Measurements from ENCODE around the gene BIRC6. TPM values are rescaled to one million over a fixed set of nuclear protein-coding genes. Genes with fewer than 3 reads are reported as not detected.
"Not testable (repeated sequence)": the region's sequence is repeated elsewhere in the genome, so short reads cannot be mapped to it uniquely, and the experiment has no call there.

BIRC6 gene
- polyA plus RNA-seq, 1 donor (not counting 4 experiments of a cell fraction or from before 2014, with no cell fraction given): 57.0 TPM

DNA sequence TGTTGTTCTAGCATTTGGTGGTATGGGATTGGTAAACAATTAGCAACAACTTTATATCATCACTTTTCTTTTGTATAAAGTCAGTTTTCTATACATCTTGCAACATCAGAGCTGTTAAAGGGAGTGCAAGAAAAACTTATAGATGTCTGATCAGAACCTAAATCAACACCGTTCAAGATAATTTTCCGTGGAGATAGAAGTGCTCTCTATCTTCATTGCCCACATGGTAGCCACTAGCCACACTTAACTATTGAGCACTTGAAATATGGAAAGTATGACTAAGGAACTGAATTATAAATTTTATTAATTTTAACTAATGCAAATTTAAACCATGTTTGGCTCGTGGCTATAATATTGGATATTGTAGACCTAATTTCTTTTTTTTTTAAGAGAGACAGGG lies 276.2 kb downstream of the BIRC6 start:
- TF ChIP-seq, protein P1, sequence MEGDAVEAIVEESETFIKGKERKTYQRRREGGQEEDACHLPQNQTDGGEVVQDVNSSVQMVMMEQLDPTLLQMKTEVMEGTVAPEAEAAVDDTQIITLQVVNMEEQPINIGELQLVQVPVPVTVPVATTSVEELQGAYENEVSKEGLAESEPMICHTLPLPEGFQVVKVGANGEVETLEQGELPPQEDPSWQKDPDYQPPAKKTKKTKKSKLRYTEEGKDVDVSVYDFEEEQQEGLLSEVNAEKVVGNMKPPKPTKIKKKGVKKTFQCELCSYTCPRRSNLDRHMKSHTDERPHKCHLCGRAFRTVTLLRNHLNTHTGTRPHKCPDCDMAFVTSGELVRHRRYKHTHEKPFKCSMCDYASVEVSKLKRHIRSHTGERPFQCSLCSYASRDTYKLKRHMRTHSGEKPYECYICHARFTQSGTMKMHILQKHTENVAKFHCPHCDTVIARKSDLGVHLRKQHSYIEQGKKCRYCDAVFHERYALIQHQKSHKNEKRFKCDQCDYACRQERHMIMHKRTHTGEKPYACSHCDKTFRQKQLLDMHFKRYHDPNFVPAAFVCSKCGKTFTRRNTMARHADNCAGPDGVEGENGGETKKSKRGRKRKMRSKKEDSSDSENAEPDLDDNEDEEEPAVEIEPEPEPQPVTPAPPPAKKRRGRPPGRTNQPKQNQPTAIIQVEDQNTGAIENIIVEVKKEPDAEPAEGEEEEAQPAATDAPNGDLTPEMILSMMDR (optimal IDR thresholded peaks at IDR 0.05 in 1 of 3, IDR thresholded peaks at IDR 0.05 in 1 of 3, conservative IDR thresholded peaks at IDR 0.05 in 1 of 3; ENCODE audit: extremely low read depth in 1 of 3, insufficient read depth in 2 of 3, low read length in 3 of 3): no peak
- TF ChIP-seq EZH2 (IDR thresholded peaks at IDR 0.05; ENCODE audit: low read length): no peak
- no peak for DNase-seq (ENCODE audit: low read depth, low spot score)
- Histone ChIP-seq H4K20me1 (ENCODE audit: control insufficient read depth, extremely low read depth, insufficient read depth, low read length) (no peaks in the 10 kb centered on the region), H3K9ac (ENCODE audit: control insufficient read depth, extremely low read depth, insufficient read depth, low read length) (no peak overlapping the region), H2AFZ (ENCODE audit: control insufficient read depth, low read length) (no peak overlapping the region), H3K36me3 (ENCODE audit: control insufficient read depth in 2 of 2, extremely low read depth in 1 of 2, insufficient read depth in 2 of 2, low read length in 2 of 2) (peaks cover 0 to 7% of the 10 kb centered on the region in 2 experiments), H3K9me3 (ENCODE audit: control insufficient read depth, low read depth, low read length) (no peaks in the 10 kb centered on the region), H3K4me3 (ENCODE audit: control insufficient read depth in 2 of 3, extremely low read depth in 1 of 3, insufficient read depth in 2 of 3, low read depth in 1 of 3, low read length in 3 of 3) (no peak overlapping the region), H3K79me2 (ENCODE audit: control insufficient read depth, insufficient read depth, low read length) (peaks cover 14% of the 10 kb centered on the region), H3K4me1 (ENCODE audit: control insufficient read depth, extremely low read depth, insufficient read depth, low read length) (peaks cover 3% of the 10 kb centered on the region), H3K4me2 (ENCODE audit: control insufficient read depth, extremely low read depth, insufficient read depth, low read depth, low read length) (no peak overlapping the region), H3K27ac (ENCODE audit: control insufficient read depth, insufficient read depth, low read length) (no peak overlapping the region), H3K27me3 (ENCODE audit: control insufficient read depth, extremely low read depth, insufficient read depth, low read length) (no peaks in the 10 kb centered on the region), H3K9me1 (ENCODE audit: control insufficient read depth, extremely low read depth, insufficient read depth, low read length) (no peaks in the 10 kb centered on the region)
- no peak for FAIRE-seq
- dilution Hi-C loops (cut with MboI; ENCODE audit: extremely low pct_ligation_motif_present, low sequenced_read_pairs): no loop called here

DNA sequence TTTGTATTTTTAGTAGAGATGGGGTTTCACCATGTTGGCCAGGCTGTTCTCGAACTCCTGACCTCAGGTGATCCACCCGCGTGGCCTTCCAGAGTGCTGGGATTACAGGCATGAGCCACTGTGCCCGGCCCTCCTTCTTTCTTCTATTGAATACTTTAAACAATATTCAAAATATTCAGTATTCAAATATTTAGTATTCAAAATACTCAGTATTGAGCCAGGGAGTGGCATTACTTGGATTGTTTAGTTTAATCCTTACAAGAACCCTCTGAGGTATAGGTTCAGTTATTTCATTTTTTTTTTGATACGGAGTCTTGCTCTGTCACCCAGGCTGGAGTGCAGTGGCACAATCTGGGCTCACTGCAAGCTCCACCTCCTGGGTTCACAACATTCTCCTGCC lies 281.7 kb downstream of the BIRC6 start:
- H3K9ac ChIP-seq (ENCODE audit: control insufficient read depth, extremely low read depth, insufficient read depth, low read length); H3K4me3 ChIP-seq (ENCODE audit: control insufficient read depth in 2 of 3, extremely low read depth in 1 of 3, insufficient read depth in 2 of 3, low read depth in 1 of 3, low read length in 3 of 3); H4K20me1 ChIP-seq (ENCODE audit: control insufficient read depth, extremely low read depth, insufficient read depth, low read length); H3K9me3 ChIP-seq (ENCODE audit: control insufficient read depth, low read depth, low read length); FAIRE-seq; H3K4me1 ChIP-seq (ENCODE audit: control insufficient read depth, extremely low read depth, insufficient read depth, low read length); H3K79me2 ChIP-seq (ENCODE audit: control insufficient read depth, insufficient read depth, low read length); H3K27ac ChIP-seq (ENCODE audit: control insufficient read depth, insufficient read depth, low read length); H3K4me2 ChIP-seq (ENCODE audit: control insufficient read depth, extremely low read depth, insufficient read depth, low read depth, low read length); dilution Hi-C loops (cut with MboI; ENCODE audit: extremely low pct_ligation_motif_present, low sequenced_read_pairs); DNase-seq (ENCODE audit: low read depth, low spot score); H3K9me1 ChIP-seq (ENCODE audit: control insufficient read depth, extremely low read depth, insufficient read depth, low read length); H3K27me3 ChIP-seq (ENCODE audit: control insufficient read depth, extremely low read depth, insufficient read depth, low read length); H2AFZ ChIP-seq (ENCODE audit: control insufficient read depth, low read length): not testable (repeated sequence)
- peaks cover 4 to 10% of the 10 kb centered on the region in 2 experiments for H3K36me3 ChIP-seq (ENCODE audit: control insufficient read depth in 2 of 2, extremely low read depth in 1 of 2, insufficient read depth in 2 of 2, low read length in 2 of 2)

- Histone ChIP-seq H2AFZ (ENCODE audit: control insufficient read depth, low read length) (no peak overlapping the region), H3K4me1 (ENCODE audit: control insufficient read depth, extremely low read depth, insufficient read depth, low read length) (no peaks in the 10 kb centered on the region), H3K9me3 (ENCODE audit: control insufficient read depth, low read depth, low read length) (no peaks in the 10 kb centered on the region), H4K20me1 (ENCODE audit: control insufficient read depth, extremely low read depth, insufficient read depth, low read length) (no peaks in the 10 kb centered on the region), H3K9ac (ENCODE audit: control insufficient read depth, extremely low read depth, insufficient read depth, low read length) (no peak overlapping the region), H3K27me3 (ENCODE audit: control insufficient read depth, extremely low read depth, insufficient read depth, low read length) (no peaks in the 10 kb centered on the region), H3K79me2 (ENCODE audit: control insufficient read depth, insufficient read depth, low read length) (no peaks in the 10 kb centered on the region), H3K4me2 (ENCODE audit: control insufficient read depth, extremely low read depth, insufficient read depth, low read depth, low read length) (no peak overlapping the region), H3K36me3 (ENCODE audit: control insufficient read depth in 2 of 2, extremely low read depth in 1 of 2, insufficient read depth in 2 of 2, low read length in 2 of 2) (peaks cover 0 to 10% of the 10 kb centered on the region in 2 experiments), H3K4me3 (ENCODE audit: control insufficient read depth in 2 of 3, extremely low read depth in 1 of 3, insufficient read depth in 2 of 3, low read depth in 1 of 3, low read length in 3 of 3) (no peak overlapping the region), H3K27ac (ENCODE audit: control insufficient read depth, insufficient read depth, low read length) (no peak overlapping the region), H3K9me1 (ENCODE audit: control insufficient read depth, extremely low read depth, insufficient read depth, low read length) (no peaks in the 10 kb centered on the region)
- FAIRE-seq (no peak), DNase-seq (ENCODE audit: low read depth, low spot score) (no peak)
- TF ChIP-seq, protein P1 (optimal IDR thresholded peaks at IDR 0.05 in 1 of 3, IDR thresholded peaks at IDR 0.05 in 1 of 3, conservative IDR thresholded peaks at IDR 0.05 in 1 of 3; ENCODE audit: extremely low read depth in 1 of 3, insufficient read depth in 2 of 3, low read length in 3 of 3): no peak
- TF ChIP-seq EZH2 (IDR thresholded peaks at IDR 0.05; ENCODE audit: low read length): no peak
- dilution Hi-C loops (cut with MboI; ENCODE audit: extremely low pct_ligation_motif_present, low sequenced_read_pairs): no loop called here
Observed at GRCh38 chr2:32641180-32641579, 284.4 kb downstream of the BIRC6 start.
